Thyroid gland (tissue), 4 donors: ENCODE measurements around the gene FAM221B. TPM values are rescaled to one million over a fixed set of nuclear protein-coding genes. Genes with fewer than 3 reads are reported as not detected.

Experiments used
- DNase-seq, 2 donors: peaks; one replicate each; pipeline ENCODE4 v3.0.0-alpha.2; 2019
- H3K27ac ChIP-seq, 3 donors: fragments of 200-600 bp; sonication (generic); 1 replicate in 2 of 3; 2 replicates in 1 of 3; pipeline ENCODE4 v1.5.1; 2016 to 2019; ENCODE audit warnings: mild to moderate bottlenecking in 1 of 3, moderate library complexity in 1 of 3
- H3K27me3 ChIP-seq: fragments of 200-600 bp; sonication (generic); one replicate; pipeline ENCODE4 v1.5.1; 2019
- H3K36me3 ChIP-seq, 2 donors: fragments of 200-600 bp; sonication (generic); one replicate each; pipeline ENCODE4 v1.5.1; 2016 to 2019
- H3K4me1 ChIP-seq, 2 donors: fragments of 200-600 bp; sonication (generic); one replicate each; pipeline ENCODE4 v1.5.1; 2017 to 2019
- H3K4me3 ChIP-seq, 3 donors: fragments of 200-600 bp; sonication (generic); replicated peaks in 1 of 3; 1 replicate in 2 of 3; 2 replicates in 1 of 3; pipeline ENCODE4 v1.5.1; 2016; ENCODE audit warnings: mild to moderate bottlenecking in 1 of 3
- H3K9me3 ChIP-seq: fragments of 200-600 bp; sonication (generic); one replicate; pipeline ENCODE4 v1.5.1; 2017
- CTCF ChIP-seq, 6 experiments: fragments of 200-600 bp in 3 of 6; fragments of 450-650 bp in 3 of 6; sonication (generic) in 3 of 6; IDR thresholded peaks; one replicate each; pipeline ENCODE4 v1.5.1; 2016 to 2019; ENCODE audit warnings: antibody characterized with exemption in 6 of 6, mild to moderate bottlenecking in 2 of 6, inconsistent platforms in 1 of 6, moderate library complexity in 1 of 6
- POLR2A ChIP-seq, 2 donors: fragments of 450-650 bp; IDR thresholded peaks; one replicate each; pipeline ENCODE4 v1.6.1; 2017; ENCODE audit warnings: antibody characterized with exemption in 2 of 2, mild to moderate bottlenecking in 2 of 2, moderate library complexity in 1 of 2
- WGBS, 2 donors: methylation state at CpG; one replicate each; pipeline ENCODE4 v1.1.5; 2017; 5-methylcytosine and 5-hydroxymethylcytosine counted together
- intact Hi-C: fragments of 100-400 bp; cut with DNase I; formaldehyde crosslinking; loops from one replicate; pipeline ENCODE4 v1.15.1; 2023
- small RNA-seq: library from RNA; depleted of rRNA; stranded (forward); fragments of <200 nt; gene quantifications from one replicate; pipeline ENCODE3, GENCODE V24; 2016
- total RNA-seq, 4 donors: library from RNA; depleted of rRNA; stranded (reverse); fragments of >200 nt; gene quantifications; one replicate each; pipeline ENCODE4 v1.2.3, GENCODE V29; 2016

Gene FAM221B
- total RNA-seq, 4 donors from 2014 or later, result not detected

GRCh38 chr9:35767458-35767857 is 61.1 kb downstream of the FAM221B start:
- TF ChIP-seq POLR2A (IDR thresholded peaks at IDR 0.05) (no peak), CTCF (IDR thresholded peaks at IDR 0.05) (no peak)
- H3K27ac ChIP-seq, result no peak overlapping the region

GRCh38 chr9:35766997-35767396 is 61.5 kb downstream of the FAM221B start:
- Histone ChIP-seq H3K4me3 (no peak overlapping the region), H3K36me3 (no peaks in the 10 kb centered on the region), H3K4me1 (peaks cover 29% of the 10 kb centered on the region in 2 donors), H3K27me3 (no peaks in the 10 kb centered on the region), H3K27ac (no peak overlapping the region), H3K9me3 (no peaks in the 10 kb centered on the region)
- intact Hi-C loops, result no loop called here
- no peak for TF ChIP-seq CTCF (IDR thresholded peaks at IDR 0.05)
- no peak for DNase-seq
- WGBS, 2 donors, result 92 to 95% methylated on average over 2 of the region's 2 CpGs

More at GRCh38 chr9:35767458-35767857, 61.1 kb downstream of the FAM221B start:
- no peaks in the 10 kb centered on the region for H3K27me3 ChIP-seq
- no peak overlapping the region for H3K4me3 ChIP-seq
- no peak for DNase-seq
- no peaks in the 10 kb centered on the region for H3K9me3 ChIP-seq
- H3K4me1 ChIP-seq, result peaks cover 28% of the 10 kb centered on the region in 2 donors
- intact Hi-C loops, result no loop called here
- 93 to 96% methylated on average over 1 of the region's 1 CpG for WGBS, 2 donors
- H3K36me3 ChIP-seq, result no peaks in the 10 kb centered on the region

Small RNA genes lying within 50 kb of the gene (small RNA-seq; reads per million reads assigned to genes)
- 0.56 reads per million for gene HINT2

Other genes with a start within 250 kb of the FAM221B start
- gene TESK1, start 223.5 kb downstream of the FAM221B start, total RNA-seq, result 10 to 100 TPM; 23.2 to 44.3 (median 37.6) TPM
- 1 to 10 TPM; 1.8 to 5.8 (median 3.1) TPM for gene CD72, start 210.3 kb downstream of the FAM221B start, total RNA-seq
- 1 to 10 TPM in 2 of 4 donors, under 1 TPM in 2; 0.63 to 3.8 (median 0.95) TPM for gene SIT1, start 177.8 kb downstream of the FAM221B start, total RNA-seq
- over 10,000 TPM in 1 of 4 donors, 1,000 to 10,000 TPM in 3; 3,539 to 11,174 (median 6,303) TPM for gene RMRP, start 170.7 kb downstream of the FAM221B start, total RNA-seq
- gene CCDC107, start 170.4 kb downstream of the FAM221B start, total RNA-seq, result 10 to 100 TPM; 21.0 to 40.9 (median 27.9) TPM
- gene ARHGEF39, start 163.5 kb downstream of the FAM221B start, total RNA-seq, result under 1 TPM in 3 of 4 donors, not detected in 1; 0.27 to 0.45 (median 0.42) TPM
- gene CA9, start 154.8 kb downstream of the FAM221B start, total RNA-seq, result not detected
- gene TPM2, start 138.8 kb downstream of the FAM221B start, total RNA-seq, result 10 to 100 TPM; 45.4 to 79.6 (median 72.2) TPM
- gene TLN1, start 96.5 kb downstream of the FAM221B start, total RNA-seq, result 100 to 1,000 TPM; 142 to 245 (median 184) TPM
- 10 to 100 TPM; 44.9 to 73.0 (median 51.3) TPM for gene CREB3, start 96.1 kb downstream of the FAM221B start, total RNA-seq
- gene GBA2, start 79.5 kb downstream of the FAM221B start, total RNA-seq, result 100 to 1,000 TPM in 2 of 4 donors, 10 to 100 TPM in 2; 71.4 to 111 (median 101) TPM
- 10 to 100 TPM; 25.4 to 34.0 (median 30.2) TPM for gene RGP1, start 79.4 kb downstream of the FAM221B start, total RNA-seq
- under 1 TPM in 1 of 4 donors, not detected in 3; 0.67 TPM for gene MSMP, start 74.5 kb downstream of the FAM221B start, total RNA-seq
- gene NPR2, start 37.1 kb downstream of the FAM221B start, total RNA-seq, result 1 to 10 TPM; 5.1 to 9.3 (median 8.1) TPM
- gene SPAG8, start 16.5 kb downstream of the FAM221B start, total RNA-seq, result 1 to 10 TPM; 4.7 to 7.1 (median 5.7) TPM
- gene HINT2, start 13.7 kb downstream of the FAM221B start, total RNA-seq, result 10 to 100 TPM; 11.4 to 58.2 (median 50.6) TPM
- gene TMEM8B, start 496 bp upstream of the FAM221B start, total RNA-seq, result 10 to 100 TPM in 3 of 4 donors, 1 to 10 TPM in 1; 8.5 to 17.4 (median 15.8) TPM
- not detected for gene OR13J1, start 41.7 kb upstream of the FAM221B start, total RNA-seq
- 10 to 100 TPM in 1 of 4 donors, 1 to 10 TPM in 2, under 1 TPM in 1; 0.81 to 11.8 (median 3.3) TPM for gene HRCT1, start 77.5 kb upstream of the FAM221B start, total RNA-seq
- 1 to 10 TPM; 2.1 to 8.1 (median 3.6) TPM for gene SPAAR, start 80.8 kb upstream of the FAM221B start, total RNA-seq
- not detected for gene OR2S2, start 129.4 kb upstream of the FAM221B start, total RNA-seq
- gene RECK, start 208.2 kb upstream of the FAM221B start, total RNA-seq, result 10 to 100 TPM in 3 of 4 donors, 1 to 10 TPM in 1; 7.1 to 20.0 (median 18.6) TPM